ENCODE results near the gene FAM136A.
A peak's percentile ranks its signal among the peaks of the same experiment; 100 is the strongest.
"Not testable (repeated sequence)": the region's sequence is repeated elsewhere in the genome, so short reads cannot be mapped to it uniquely, and the experiment has no call there.

Gene FAM136A

GRCh38 chr2:70325875-70326274 is 24.0 kb upstream of the FAM136A start:
- no peak overlapping the region for H3K4me3 ChIP-seq (ENCODE audit: low read depth in 1 of 2, low read length in 2 of 2)
- H3K4me1 ChIP-seq (ENCODE audit: control insufficient read depth in 1 of 2, insufficient read depth in 2 of 2, low read length in 2 of 2), result no peaks in the 10 kb centered on the region
- no peak overlapping the region for H3K27ac ChIP-seq (ENCODE audit: low read length)
- H3K9me3 ChIP-seq (ENCODE audit: control insufficient read depth in 1 of 2, low read length in 2 of 2), result no peaks in the 10 kb centered on the region
- no peaks in the 10 kb centered on the region for H3K27me3 ChIP-seq (ENCODE audit: low read depth, low read length)
- no peaks in the 10 kb centered on the region for H3K36me3 ChIP-seq (ENCODE audit: control insufficient read depth in 1 of 2, insufficient read depth in 2 of 2, low read length in 2 of 2)

- Histone ChIP-seq H3K27me3 (ENCODE audit: low read depth, low read length) (no peaks in the 10 kb centered on the region), H3K9me3 (ENCODE audit: control insufficient read depth in 1 of 2, low read length in 2 of 2) (no peaks in the 10 kb centered on the region), H3K4me1 (ENCODE audit: control insufficient read depth in 1 of 2, insufficient read depth in 2 of 2, low read length in 2 of 2) (no peaks in the 10 kb centered on the region), H3K36me3 (ENCODE audit: control insufficient read depth in 1 of 2, insufficient read depth in 2 of 2, low read length in 2 of 2) (no peaks in the 10 kb centered on the region), H3K4me3 (ENCODE audit: low read depth in 1 of 2, low read length in 2 of 2) (no peak overlapping the region), H3K27ac (ENCODE audit: low read length) (no peak overlapping the region)
Observed at GRCh38 chr2:70322518-70322917, 20.7 kb upstream of the FAM136A start.

GRCh38 chr2:70321370-70321769 is 19.5 kb upstream of the FAM136A start:
- no peak overlapping the region for H3K4me3 ChIP-seq (ENCODE audit: low read depth in 1 of 2, low read length in 2 of 2)
- no peaks in the 10 kb centered on the region for H3K9me3 ChIP-seq (ENCODE audit: control insufficient read depth in 1 of 2, low read length in 2 of 2)
- no peaks in the 10 kb centered on the region for H3K36me3 ChIP-seq (ENCODE audit: control insufficient read depth in 1 of 2, insufficient read depth in 2 of 2, low read length in 2 of 2)
- no peak overlapping the region for H3K27ac ChIP-seq (ENCODE audit: low read length)
- no peaks in the 10 kb centered on the region for H3K27me3 ChIP-seq (ENCODE audit: low read depth, low read length)
- no peaks in the 10 kb centered on the region for H3K4me1 ChIP-seq (ENCODE audit: control insufficient read depth in 1 of 2, insufficient read depth in 2 of 2, low read length in 2 of 2)

- no peaks in the 10 kb centered on the region for H3K27me3 ChIP-seq (ENCODE audit: low read depth, low read length)
Observed at GRCh38 chr2:70314640-70315039, 12.8 kb upstream of the FAM136A start.

GRCh38 chr2:70312560-70312959 is 10.7 kb upstream of the FAM136A start:
- no peaks in the 10 kb centered on the region for H3K9me3 ChIP-seq (ENCODE audit: control insufficient read depth in 1 of 2, low read length in 2 of 2)
- no peaks in the 10 kb centered on the region for H3K36me3 ChIP-seq (ENCODE audit: control insufficient read depth in 1 of 2, insufficient read depth in 2 of 2, low read length in 2 of 2)
- H3K27ac ChIP-seq (ENCODE audit: low read length), result no peak overlapping the region
- H3K27me3 ChIP-seq (ENCODE audit: low read depth, low read length), result no peaks in the 10 kb centered on the region
- no peak overlapping the region for H3K4me3 ChIP-seq (ENCODE audit: low read depth in 1 of 2, low read length in 2 of 2)
- H3K4me1 ChIP-seq (ENCODE audit: control insufficient read depth in 1 of 2, insufficient read depth in 2 of 2, low read length in 2 of 2), result no peaks in the 10 kb centered on the region

More at GRCh38 chr2:70314640-70315039, 12.8 kb upstream of the FAM136A start:
- Histone ChIP-seq H3K4me1 (ENCODE audit: control insufficient read depth in 1 of 2, insufficient read depth in 2 of 2, low read length in 2 of 2) (no peaks in the 10 kb centered on the region), H3K9me3 (ENCODE audit: control insufficient read depth in 1 of 2, low read length in 2 of 2) (no peaks in the 10 kb centered on the region), H3K27ac (ENCODE audit: low read length) (no peak overlapping the region), H3K36me3 (ENCODE audit: control insufficient read depth in 1 of 2, insufficient read depth in 2 of 2, low read length in 2 of 2) (no peaks in the 10 kb centered on the region), H3K4me3 (ENCODE audit: low read depth in 1 of 2, low read length in 2 of 2) (no peak overlapping the region)

- Histone ChIP-seq H3K36me3 (ENCODE audit: control insufficient read depth in 1 of 2, insufficient read depth in 2 of 2, low read length in 2 of 2) (no peaks in the 10 kb centered on the region), H3K27ac (ENCODE audit: low read length) (no peak overlapping the region), H3K27me3 (ENCODE audit: low read depth, low read length) (no peaks in the 10 kb centered on the region), H3K4me1 (ENCODE audit: control insufficient read depth in 1 of 2, insufficient read depth in 2 of 2, low read length in 2 of 2) (no peaks in the 10 kb centered on the region), H3K9me3 (ENCODE audit: control insufficient read depth in 1 of 2, low read length in 2 of 2) (no peaks in the 10 kb centered on the region), H3K4me3 (ENCODE audit: low read depth in 1 of 2, low read length in 2 of 2) (no peak overlapping the region)
Observed at GRCh38 chr2:70310899-70311298, 9.0 kb upstream of the FAM136A start.

GRCh38 chr2:70305531-70305930 is 3.7 kb upstream of the FAM136A start:
- H3K27me3 ChIP-seq (ENCODE audit: low read depth, low read length), result no peaks in the 10 kb centered on the region
- H3K9me3 ChIP-seq (ENCODE audit: control insufficient read depth in 1 of 2, low read length in 2 of 2), result no peaks in the 10 kb centered on the region
- no peak overlapping the region for H3K4me3 ChIP-seq (ENCODE audit: low read depth in 1 of 2, low read length in 2 of 2)
- H3K4me1 ChIP-seq (ENCODE audit: control insufficient read depth in 1 of 2, insufficient read depth in 2 of 2, low read length in 2 of 2), result peaks cover 3 to 10% of the 10 kb centered on the region in 2 donors
- no peak overlapping the region for H3K27ac ChIP-seq (ENCODE audit: low read length)
- H3K36me3 ChIP-seq (ENCODE audit: control insufficient read depth in 1 of 2, insufficient read depth in 2 of 2, low read length in 2 of 2), result no peaks in the 10 kb centered on the region

GRCh38 chr2:70304498-70304897 is 2.6 kb upstream of the FAM136A start:
- Histone ChIP-seq H3K36me3 (ENCODE audit: control insufficient read depth in 1 of 2, insufficient read depth in 2 of 2, low read length in 2 of 2) (no peaks in the 10 kb centered on the region), H3K27ac (ENCODE audit: low read length) (no peak overlapping the region), H3K9me3 (ENCODE audit: control insufficient read depth in 1 of 2, low read length in 2 of 2) (no peaks in the 10 kb centered on the region), H3K4me3 (ENCODE audit: low read depth in 1 of 2, low read length in 2 of 2) (no peak overlapping the region), H3K27me3 (ENCODE audit: low read depth, low read length) (no peaks in the 10 kb centered on the region), H3K4me1 (ENCODE audit: control insufficient read depth in 1 of 2, insufficient read depth in 2 of 2, low read length in 2 of 2) (peaks cover 3 to 10% of the 10 kb centered on the region in 2 donors)

GRCh38 chr2:70303186-70303585 is 1.3 kb upstream of the FAM136A start:
- H3K27me3 ChIP-seq (ENCODE audit: low read depth, low read length), result no peaks in the 10 kb centered on the region
- H3K36me3 ChIP-seq (ENCODE audit: control insufficient read depth in 1 of 2, insufficient read depth in 2 of 2, low read length in 2 of 2), result peaks cover 10% of the 10 kb centered on the region in 2 donors
- H3K27ac ChIP-seq (ENCODE audit: low read length), result no peak overlapping the region
- H3K4me3 ChIP-seq (ENCODE audit: low read depth in 1 of 2, low read length in 2 of 2), result no peak overlapping the region
- H3K4me1 ChIP-seq (ENCODE audit: control insufficient read depth in 1 of 2, insufficient read depth in 2 of 2, low read length in 2 of 2), result peaks cover 3 to 10% of the 10 kb centered on the region in 2 donors
- no peaks in the 10 kb centered on the region for H3K9me3 ChIP-seq (ENCODE audit: control insufficient read depth in 1 of 2, low read length in 2 of 2)

GRCh38 chr2:70302195-70302546 is 304 bp upstream of the FAM136A start:
- Histone ChIP-seq H3K36me3 (ENCODE audit: control insufficient read depth in 1 of 2, insufficient read depth in 2 of 2, low read length in 2 of 2) (peaks cover 10 to 18% of the 10 kb centered on the region in 2 donors), H3K4me1 (ENCODE audit: control insufficient read depth in 1 of 2, insufficient read depth in 2 of 2, low read length in 2 of 2) (peaks cover 3 to 10% of the 10 kb centered on the region in 2 donors), H3K4me3 (ENCODE audit: low read depth in 1 of 2, low read length in 2 of 2) (peak overlapping the region in 1 of 2 donors; percentile 92)
- not testable (repeated sequence) for H3K9me3 ChIP-seq (ENCODE audit: control insufficient read depth in 1 of 2, low read length in 2 of 2); H3K27ac ChIP-seq (ENCODE audit: low read length); H3K27me3 ChIP-seq (ENCODE audit: low read depth, low read length)

- H3K27ac ChIP-seq (ENCODE audit: low read length), result peak overlapping the region; percentile 74
- H3K36me3 ChIP-seq (ENCODE audit: control insufficient read depth in 1 of 2, insufficient read depth in 2 of 2, low read length in 2 of 2), result peaks cover 10 to 25% of the 10 kb centered on the region in 2 donors
- H3K27me3 ChIP-seq (ENCODE audit: low read depth, low read length), result no peaks in the 10 kb centered on the region
- H3K4me1 ChIP-seq (ENCODE audit: control insufficient read depth in 1 of 2, insufficient read depth in 2 of 2, low read length in 2 of 2), result peaks cover 3 to 10% of the 10 kb centered on the region in 2 donors
- H3K4me3 ChIP-seq (ENCODE audit: low read depth in 1 of 2, low read length in 2 of 2), result peak overlapping the region; percentile 76 to 92
- no peaks in the 10 kb centered on the region for H3K9me3 ChIP-seq (ENCODE audit: control insufficient read depth in 1 of 2, low read length in 2 of 2)
Observed at GRCh38 chr2:70300771-70301343, 1.0 kb downstream of the FAM136A start.

- H3K27me3 ChIP-seq (ENCODE audit: low read depth, low read length); H3K9me3 ChIP-seq (ENCODE audit: control insufficient read depth in 1 of 2, low read length in 2 of 2); H3K4me3 ChIP-seq (ENCODE audit: low read depth in 1 of 2, low read length in 2 of 2); H3K27ac ChIP-seq (ENCODE audit: low read length): not testable (repeated sequence)
- Histone ChIP-seq H3K36me3 (ENCODE audit: control insufficient read depth in 1 of 2, insufficient read depth in 2 of 2, low read length in 2 of 2) (peaks cover 10 to 28% of the 10 kb centered on the region in 2 donors), H3K4me1 (ENCODE audit: control insufficient read depth in 1 of 2, insufficient read depth in 2 of 2, low read length in 2 of 2) (peaks cover 3 to 15% of the 10 kb centered on the region in 2 donors)
Observed at GRCh38 chr2:70297828-70298227, 4.0 kb downstream of the FAM136A start.
